B cell (primary cell): ENCODE measurements around the gene RHOBTB3. TPM values are rescaled to one million over a fixed set of nuclear protein-coding genes. Genes with fewer than 3 reads are reported as not detected.

Source experiments
- ATAC-seq: fragments of 200-7000 bp; cut with Tn5 transposase; one replicate; pipeline ENCODE4 v1.10.0; 2021; ENCODE audit warnings: low read depth, mild to moderate bottlenecking, moderate number of reproducible peaks, moderate library complexity
- CTCF ChIA-PET: fragments of 350-600 bp; sonication (Branson Sonifier 250); formaldehyde crosslinking; loops from one replicate; lab custom pipeline; 2021; ENCODE audit warnings: antibody characterized with exemption, inconsistent platforms; lab: Charles Lee
- POLR2A ChIA-PET: fragments of 350-600 bp; sonication (Branson Sonifier 250); formaldehyde crosslinking; loops from one replicate; lab custom pipeline; 2021; ENCODE audit warnings: antibody characterized with exemption; lab: Charles Lee
- DNase-seq: peaks from one replicate; pipeline ENCODE4 v3.0.0; 2013
- H2AFZ ChIP-seq: 2 replicates; pipeline ENCODE4 v1.6.1; 2012; ENCODE audit warnings: mild to moderate bottlenecking, low read depth, low read length; ENCODE audit not compliant: insufficient read depth, poor library complexity, severe bottlenecking
- H3K27ac ChIP-seq, 2 donors: 1 replicate in 1 of 2; 2 replicates in 1 of 2; pipeline ENCODE4 v1.5.1; 2012 to 2013; ENCODE audit warnings: low read length in 2 of 2, mild to moderate bottlenecking in 2 of 2, moderate library complexity in 1 of 2
- H3K27me3 ChIP-seq, 4 experiments: fragments of 200-600 bp in 1 of 4; sonication (generic) in 1 of 4; replicated peaks in 1 of 4; 1 replicate in 2 of 4; 2 replicates in 2 of 4; pipeline versions ENCODE4 v1.6.1 to v1.7.0; 2013 to 2016; ENCODE audit warnings: low read length in 3 of 4, mild to moderate bottlenecking in 2 of 4, mixed read lengths in 1 of 4, moderate library complexity in 1 of 4; ENCODE audit not compliant: insufficient read depth in 4 of 4, control insufficient read depth in 3 of 4; ENCODE audit errors: control extremely low read depth in 1 of 4
- H3K36me3 ChIP-seq, 2 experiments: replicated peaks in 1 of 2; 1 replicate in 1 of 2; 2 replicates in 1 of 2; pipeline versions ENCODE4 v1.6.1 to v1.7.1; 2013; ENCODE audit warnings: low read length in 1 of 2; ENCODE audit not compliant: insufficient read depth in 2 of 2, control insufficient read depth in 1 of 2; ENCODE audit errors: control extremely low read depth in 1 of 2, extremely low read depth in 1 of 2
- H3K4me1 ChIP-seq, 2 donors: fragments of 200-600 bp in 1 of 2; sonication (generic) in 1 of 2; 1 replicate in 1 of 2; 2 replicates in 1 of 2; pipeline versions ENCODE4 v1.5.1 to v1.6.1; 2013 to 2017; ENCODE audit warnings: low read length in 2 of 2; ENCODE audit not compliant: control insufficient read depth in 2 of 2, insufficient read depth in 2 of 2
- H3K4me2 ChIP-seq: replicated peaks from 2 replicates; pipeline ENCODE3; 2012; ENCODE audit warnings: mild to moderate bottlenecking, low read depth, low read length; ENCODE audit not compliant: poor library complexity, severe bottlenecking
- H3K4me3 ChIP-seq, 5 experiments: fragments of 200-600 bp in 1 of 5; sonication (generic) in 1 of 5; 1 replicate in 3 of 5; 2 replicates in 2 of 5; pipeline versions ENCODE4 v1.5.1 to v1.7.0; 2011 to 2016; ENCODE audit warnings: low read length in 4 of 5, mild to moderate bottlenecking in 4 of 5, low read depth in 2 of 5, control low read depth in 1 of 5, moderate library complexity in 1 of 5; ENCODE audit not compliant: insufficient read depth in 1 of 5; ENCODE audit errors: control extremely low read depth in 1 of 5, extremely low read depth in 1 of 5
- H3K79me2 ChIP-seq: fragments of 200-600 bp; sonication (generic); one replicate; pipeline ENCODE4 v1.6.0; 2016; ENCODE audit warnings: low read length; ENCODE audit not compliant: control insufficient read depth, insufficient read depth
- H3K9ac ChIP-seq: fragments of 200-600 bp; sonication (generic); 2 replicates; pipeline ENCODE4 v1.6.1; 2017; ENCODE audit warnings: mild to moderate bottlenecking, low read length, moderate library complexity
- H3K9me3 ChIP-seq, 3 donors: one replicate each; pipeline versions ENCODE4 v1.6.1 to v1.7.1; 2013; ENCODE audit warnings: low read length in 2 of 3; ENCODE audit not compliant: control insufficient read depth in 2 of 3, insufficient read depth in 1 of 3; ENCODE audit errors: control extremely low read depth in 1 of 3
- H4K20me1 ChIP-seq: 2 replicates; pipeline ENCODE4 v1.6.0; 2012; ENCODE audit warnings: mild to moderate bottlenecking, low read length; ENCODE audit not compliant: insufficient read depth, control insufficient read depth, poor library complexity, severe bottlenecking
- H3K27ac Mint-ChIP-seq: one replicate; pipeline ENCODE4 v1.8.0; 2021; ENCODE audit warnings: mixed read lengths
- H3K27me3 Mint-ChIP-seq: one replicate; pipeline ENCODE4 v1.8.0; 2021; ENCODE audit warnings: mixed read lengths
- H3K4me1 Mint-ChIP-seq: one replicate; pipeline ENCODE4 v1.8.0; 2021; ENCODE audit warnings: mixed read lengths
- H3K4me3 Mint-ChIP-seq: one replicate; pipeline ENCODE4 v1.8.0; 2021; ENCODE audit warnings: mixed read lengths
- H3K9me3 Mint-ChIP-seq: one replicate; pipeline ENCODE4 v1.8.0; 2022; ENCODE audit warnings: mixed read lengths; ENCODE audit not compliant: insufficient read depth
- EZH2 ChIP-seq: IDR thresholded peaks from 2 replicates; pipeline ENCODE4 v1.6.1; 2012; ENCODE audit warnings: borderline replicate concordance, low read depth, mild to moderate bottlenecking, moderate library complexity, low read length; ENCODE audit not compliant: insufficient read depth, poor library complexity, severe bottlenecking
- WGBS: methylation state at CpG from one replicate; pipeline ENCODE4 v1.1.5; 2013; ENCODE audit warnings: missing lambda C conversion rate; ENCODE audit not compliant: insufficient coverage; 5-methylcytosine and 5-hydroxymethylcytosine counted together
- intact Hi-C: fragments of 100-400 bp; cut with micrococcal nuclease; formaldehyde crosslinking; loops from one replicate; pipeline ENCODE4 v1.10.0; 2022
- polyA plus RNA-seq: library from polyadenylated mRNA; depleted of rRNA; stranded (reverse); fragments of >200 nt; gene quantifications from 2 replicates; pipeline ENCODE4 v1.2.3, GENCODE V29; 2012
- total RNA-seq, 2 donors: library from RNA; stranded (reverse); fragments of 120-200 nt in 1 of 2; gene quantifications; 1 replicate in 1 of 2; 2 replicates in 1 of 2; pipeline versions ENCODE4 v1.2.3 to v1.2.4, GENCODE V29; 2013 to 2022
- TF ChIP-seq, protein P1 (sequence below): fragments of 200-600 bp; IDR thresholded peaks from one replicate; pipeline ENCODE4 v1.8.0; 2022; ENCODE audit warnings: antibody characterized with exemption, mild to moderate bottlenecking

RHOBTB3 gene
- total and polyA plus RNA-seq, 2 donors (not counting 1 experiment from before 2014, with no cell fraction given) = 1.7 to 5.0 TPM

DNA sequence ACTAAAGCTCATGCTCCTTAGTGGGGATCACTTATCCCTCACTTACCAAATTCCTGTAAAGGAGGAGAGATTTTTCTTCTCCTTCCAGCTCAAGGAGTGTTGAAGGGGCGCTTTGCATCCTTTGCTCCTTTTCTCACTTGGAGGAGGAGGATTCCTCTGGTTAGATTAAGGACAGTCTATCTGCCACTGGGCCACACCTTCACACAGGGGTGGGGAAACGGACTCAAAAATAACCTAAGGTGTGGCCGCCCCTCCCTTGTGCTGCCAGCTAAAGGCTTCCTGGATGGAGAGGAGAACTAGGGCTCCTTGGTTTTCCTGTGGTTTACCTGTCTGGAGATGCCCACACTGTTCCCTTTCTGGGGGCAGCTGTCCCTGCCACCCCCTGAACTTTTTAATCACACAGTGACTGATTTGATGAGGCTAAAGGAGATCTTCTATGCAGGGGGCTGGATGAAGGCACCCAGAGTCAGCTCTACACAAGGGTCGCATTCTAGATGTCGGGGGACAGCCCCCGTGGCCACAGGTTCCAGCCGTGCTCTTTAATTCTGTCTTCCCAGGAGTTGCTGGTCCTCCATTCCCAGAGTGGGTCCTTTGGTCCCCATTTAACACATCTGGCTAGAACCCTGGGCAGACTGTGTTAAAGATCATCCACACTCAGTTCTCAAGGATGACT, 77.0 kb downstream of the RHOBTB3 start:
- Mint-ChIP-seq H3K4me1 (peaks cover 55% of the 10 kb centered on the region), H3K9me3 (peaks cover 3% of the 10 kb centered on the region), H3K4me3 (peak overlapping the region; percentile 86), H3K27me3 (no peaks in the 10 kb centered on the region), H3K27ac (peak overlapping the region; percentile 97)
- H3K27me3 ChIP-seq = no peaks in the 10 kb centered on the region
- peaks cover 34 to 37% of the 10 kb centered on the region in 2 donors for H3K4me1 ChIP-seq
- H3K4me3 ChIP-seq = peak overlapping the region in 4 of 5 experiments; percentile 2 to 39 (median 30)
- TF ChIP-seq, protein P1, sequence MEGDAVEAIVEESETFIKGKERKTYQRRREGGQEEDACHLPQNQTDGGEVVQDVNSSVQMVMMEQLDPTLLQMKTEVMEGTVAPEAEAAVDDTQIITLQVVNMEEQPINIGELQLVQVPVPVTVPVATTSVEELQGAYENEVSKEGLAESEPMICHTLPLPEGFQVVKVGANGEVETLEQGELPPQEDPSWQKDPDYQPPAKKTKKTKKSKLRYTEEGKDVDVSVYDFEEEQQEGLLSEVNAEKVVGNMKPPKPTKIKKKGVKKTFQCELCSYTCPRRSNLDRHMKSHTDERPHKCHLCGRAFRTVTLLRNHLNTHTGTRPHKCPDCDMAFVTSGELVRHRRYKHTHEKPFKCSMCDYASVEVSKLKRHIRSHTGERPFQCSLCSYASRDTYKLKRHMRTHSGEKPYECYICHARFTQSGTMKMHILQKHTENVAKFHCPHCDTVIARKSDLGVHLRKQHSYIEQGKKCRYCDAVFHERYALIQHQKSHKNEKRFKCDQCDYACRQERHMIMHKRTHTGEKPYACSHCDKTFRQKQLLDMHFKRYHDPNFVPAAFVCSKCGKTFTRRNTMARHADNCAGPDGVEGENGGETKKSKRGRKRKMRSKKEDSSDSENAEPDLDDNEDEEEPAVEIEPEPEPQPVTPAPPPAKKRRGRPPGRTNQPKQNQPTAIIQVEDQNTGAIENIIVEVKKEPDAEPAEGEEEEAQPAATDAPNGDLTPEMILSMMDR = no peak
- no peak for TF ChIP-seq EZH2
- peak overlapping the region; percentile 77 to 97 for H3K27ac ChIP-seq
- H3K4me2 ChIP-seq = peak overlapping the region; percentile 75
- peak overlapping the region; percentile 79 for H2AFZ ChIP-seq
- intact Hi-C loops = loop anchor here (1.0 to 5.0 kb wide), 5 partner anchors 27 to 1129 kb away; partner anchors contain the start of genes CAST, ELL2 and LNPEP
- H3K79me2 ChIP-seq = peaks cover 40% of the 10 kb centered on the region
- ATAC-seq (no peak), DNase-seq (peak; percentile 24)
- POLR2A ChIA-PET = interaction anchor here (0.6 to 3.8 kb wide), 5 partner anchors 10 to 77 kb away, joined by 3 to 36 read pairs (median 11); partner anchors contain the start of genes GLRX and RHOBTB3
- H3K9me3 ChIP-seq = no peaks in the 10 kb centered on the region
- WGBS = 24% methylated on average over 4 of the region's 7 CpGs
- CTCF ChIA-PET = interaction anchor here (0.6 to 5.5 kb wide), 16 partner anchors 11 to 854 kb away, joined by 3 to 82 read pairs (median 5); partner anchors contain the start of genes ARSK, CAST, GLRX and RFESD
- H4K20me1 ChIP-seq = no peaks in the 10 kb centered on the region
- H3K9ac ChIP-seq = peak overlapping the region; percentile 35
- H3K36me3 ChIP-seq = peaks cover 0 to 13% of the 10 kb centered on the region in 2 experiments
